Measurements from ENCODE around the gene PIGT. TPM values are rescaled to one million over a fixed set of nuclear protein-coding genes. Genes with fewer than 3 reads are reported as not detected.
A peak's percentile ranks its signal among the peaks of the same experiment; 100 is the strongest.

The PIGT gene
- total and polyA plus RNA-seq, 2 of the 13 experiments (the other 11 are each of a cell fraction or from before 2014, with no cell fraction given): 65.9 to 74.1 TPM

- TF ChIP-seq, protein P1, sequence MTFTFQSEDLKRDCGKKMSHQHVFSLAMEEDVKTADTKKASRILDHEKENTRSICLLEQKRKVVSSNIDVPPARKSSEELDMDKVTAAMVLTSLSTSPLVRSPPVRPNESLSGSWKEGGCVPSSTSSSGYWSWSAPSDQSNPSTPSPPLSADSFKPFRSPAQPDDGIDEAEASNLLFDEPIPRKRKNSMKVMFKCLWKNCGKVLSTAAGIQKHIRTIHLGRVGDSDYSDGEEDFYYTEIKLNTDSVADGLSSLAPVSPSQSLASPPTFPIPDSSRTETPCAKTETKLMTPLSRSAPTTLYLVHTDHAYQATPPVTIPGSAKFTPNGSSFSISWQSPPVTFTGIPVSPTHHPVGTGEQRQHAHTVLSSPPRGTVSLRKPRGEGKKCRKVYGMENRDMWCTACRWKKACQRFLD (CRISPR knock-in tag; IDR thresholded peaks at IDR 0.05; ENCODE audit: borderline replicate concordance): peak; percentile 97
- TF ChIP-seq ZNF770 (CRISPR knock-in tag; IDR thresholded peaks at IDR 0.05): no peak; the same call in 1 of the 2 replicates
- TF ChIP-seq KDM1A (CRISPR knock-in tag; IDR thresholded peaks at IDR 0.05): no peak
- TF ChIP-seq, protein P2, sequence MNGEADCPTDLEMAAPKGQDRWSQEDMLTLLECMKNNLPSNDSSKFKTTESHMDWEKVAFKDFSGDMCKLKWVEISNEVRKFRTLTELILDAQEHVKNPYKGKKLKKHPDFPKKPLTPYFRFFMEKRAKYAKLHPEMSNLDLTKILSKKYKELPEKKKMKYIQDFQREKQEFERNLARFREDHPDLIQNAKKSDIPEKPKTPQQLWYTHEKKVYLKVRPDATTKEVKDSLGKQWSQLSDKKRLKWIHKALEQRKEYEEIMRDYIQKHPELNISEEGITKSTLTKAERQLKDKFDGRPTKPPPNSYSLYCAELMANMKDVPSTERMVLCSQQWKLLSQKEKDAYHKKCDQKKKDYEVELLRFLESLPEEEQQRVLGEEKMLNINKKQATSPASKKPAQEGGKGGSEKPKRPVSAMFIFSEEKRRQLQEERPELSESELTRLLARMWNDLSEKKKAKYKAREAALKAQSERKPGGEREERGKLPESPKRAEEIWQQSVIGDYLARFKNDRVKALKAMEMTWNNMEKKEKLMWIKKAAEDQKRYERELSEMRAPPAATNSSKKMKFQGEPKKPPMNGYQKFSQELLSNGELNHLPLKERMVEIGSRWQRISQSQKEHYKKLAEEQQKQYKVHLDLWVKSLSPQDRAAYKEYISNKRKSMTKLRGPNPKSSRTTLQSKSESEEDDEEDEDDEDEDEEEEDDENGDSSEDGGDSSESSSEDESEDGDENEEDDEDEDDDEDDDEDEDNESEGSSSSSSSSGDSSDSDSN (CRISPR knock-in tag; IDR thresholded peaks at IDR 0.05): peak; percentile 78
- TF ChIP-seq ZNF572 (CRISPR knock-in tag; IDR thresholded peaks at IDR 0.05): peak; percentile 96; the same call in 1 of the 2 replicates
- TF ChIP-seq ZNF460 (CRISPR knock-in tag; IDR thresholded peaks at IDR 0.05; ENCODE audit: borderline replicate concordance): peak; percentile 10; the same call in 1 of the 2 replicates
- no peak for TF ChIP-seq RERE (CRISPR knock-in tag; IDR thresholded peaks at IDR 0.05; ENCODE audit: low read depth)
- peak; percentile 84; the same call in 1 of the 2 replicates for TF ChIP-seq MTERF4 (CRISPR knock-in tag; IDR thresholded peaks at IDR 0.05)
- TF ChIP-seq, protein P3, sequence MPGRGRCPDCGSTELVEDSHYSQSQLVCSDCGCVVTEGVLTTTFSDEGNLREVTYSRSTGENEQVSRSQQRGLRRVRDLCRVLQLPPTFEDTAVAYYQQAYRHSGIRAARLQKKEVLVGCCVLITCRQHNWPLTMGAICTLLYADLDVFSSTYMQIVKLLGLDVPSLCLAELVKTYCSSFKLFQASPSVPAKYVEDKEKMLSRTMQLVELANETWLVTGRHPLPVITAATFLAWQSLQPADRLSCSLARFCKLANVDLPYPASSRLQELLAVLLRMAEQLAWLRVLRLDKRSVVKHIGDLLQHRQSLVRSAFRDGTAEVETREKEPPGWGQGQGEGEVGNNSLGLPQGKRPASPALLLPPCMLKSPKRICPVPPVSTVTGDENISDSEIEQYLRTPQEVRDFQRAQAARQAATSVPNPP (CRISPR knock-in tag; IDR thresholded peaks at IDR 0.05): peak; percentile 63; the same call in 1 of the 2 replicates
- TF ChIP-seq MXD3 (CRISPR knock-in tag; IDR thresholded peaks at IDR 0.05): peak; percentile 96; the same call in 1 of the 2 replicates
Measured at GRCh38 chr20:45415822-45416637, at the start of gene PIGT (continued).

Measured in HepG2 (cell line).